ENCODE results near the gene NOTCH3.

DNA sequence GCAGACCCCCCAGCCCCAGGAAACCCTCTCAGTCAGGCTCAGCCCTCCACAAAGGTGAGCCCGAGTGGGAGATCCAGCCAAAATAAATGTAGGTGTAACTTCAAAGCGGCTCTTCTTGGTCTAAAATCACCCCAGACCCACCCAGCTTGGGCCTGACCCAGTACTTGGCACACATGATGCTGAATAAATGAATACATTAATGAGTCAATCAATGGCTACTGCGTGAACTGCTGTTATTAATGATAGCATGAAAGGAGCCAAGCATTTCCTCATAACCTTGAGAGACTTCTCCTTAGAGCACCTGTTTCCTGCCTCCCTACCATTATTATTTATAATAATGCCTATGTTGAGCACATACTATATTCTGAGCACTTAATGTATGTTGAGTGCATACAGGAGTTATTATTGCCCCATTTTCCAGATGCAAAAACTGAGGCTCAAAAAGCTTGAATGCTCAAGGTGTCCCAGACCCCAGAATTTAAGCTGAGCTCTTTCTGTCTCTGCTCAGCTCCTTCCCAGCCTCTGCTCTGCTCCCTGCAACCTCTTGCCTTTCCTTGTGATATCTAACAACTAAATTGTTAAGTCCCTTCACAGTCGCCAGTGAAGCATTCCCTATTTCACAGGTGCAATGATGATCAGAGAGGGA is 4.3 kb downstream of the NOTCH3 start:
- no peak for TF ChIP-seq POLR2A (IDR thresholded peaks at IDR 0.05)
- no peak for TF ChIP-seq CTCF (IDR thresholded peaks at IDR 0.05)
